PC-9 (cell line): ENCODE results near the gene TNFRSF1B. TPM values are rescaled to one million over a fixed set of nuclear protein-coding genes. Genes with fewer than 3 reads are reported as not detected.

Experiments used
- BruUV-seq: library from RNA; stranded (reverse); fragments of 400-500 nt; replicated peaks from 2 replicates; lab custom pipeline; 2021; lab: Mats Ljungman, UMichigan
- CTCF ChIA-PET: fragments of 300-600 bp; sonication (Branson Sonifier 250); formaldehyde crosslinking; loops from one replicate; lab custom pipeline; 2022; ENCODE audit warnings: antibody characterized with exemption; lab: Charles Lee
- POLR2A ChIA-PET: fragments of 300-600 bp; sonication (Branson Sonifier 250); formaldehyde crosslinking; loops from one replicate; lab custom pipeline; 2022; ENCODE audit warnings: antibody characterized with exemption; ENCODE audit not compliant: unreplicated experiment; lab: Charles Lee
- DNase-seq, 2 experiments: peaks; one replicate each; pipeline versions ENCODE4 v3.0.0 to v3.0.0-alpha.2; 2015 to 2022; ENCODE audit warnings: mixed read lengths in 1 of 2
- H2AFZ ChIP-seq: fragments of 200-600 bp; sonication (generic); 2 replicates; pipeline ENCODE4 v1.8.1; 2017; ENCODE audit warnings: antibody characterized with exemption
- H3F3A ChIP-seq: fragments of 200-600 bp; sonication (generic); 2 replicates; pipeline ENCODE4 v1.8.1; 2017; ENCODE audit warnings: antibody characterized with exemption, mild to moderate bottlenecking, low read depth; ENCODE audit not compliant: insufficient read depth
- H3K27ac ChIP-seq: fragments of 200-600 bp; sonication (generic); 2 replicates; pipeline ENCODE4 v1.6.1; 2016; ENCODE audit warnings: mixed run types
- H3K27me3 ChIP-seq: fragments of 200-600 bp; sonication (generic); 2 replicates; pipeline ENCODE4 v1.6.1; 2016; ENCODE audit warnings: low read depth, mixed run types; ENCODE audit not compliant: insufficient read depth
- H3K36me3 ChIP-seq: fragments of 200-600 bp; sonication (generic); 2 replicates; pipeline ENCODE4 v1.6.1; 2016; ENCODE audit warnings: low read depth, mixed run types
- H3K4me1 ChIP-seq: fragments of 200-600 bp; sonication (generic); replicated peaks from 2 replicates; pipeline ENCODE4 v1.6.1; 2016; ENCODE audit warnings: mixed run types; ENCODE audit not compliant: insufficient read depth
- H3K4me2 ChIP-seq: fragments of 200-600 bp; sonication (generic); 2 replicates; pipeline ENCODE4 v1.6.1; 2017; ENCODE audit warnings: mixed run types
- H3K4me3 ChIP-seq: fragments of 200-600 bp; sonication (generic); 2 replicates; pipeline ENCODE4 v1.6.1; 2016; ENCODE audit warnings: mixed run types
- H3K79me2 ChIP-seq: fragments of 200-600 bp; sonication (generic); 2 replicates; pipeline ENCODE4 v1.6.1; 2017; ENCODE audit warnings: low read depth, mixed run types
- H3K9me2 ChIP-seq: fragments of 200-600 bp; sonication (generic); 2 replicates; pipeline ENCODE4 v1.8.1; 2017; ENCODE audit warnings: mild to moderate bottlenecking; ENCODE audit not compliant: insufficient read depth
- H3K9me3 ChIP-seq: fragments of 200-600 bp; sonication (generic); 2 replicates; pipeline ENCODE4 v1.8.1; 2016; ENCODE audit warnings: low read depth; ENCODE audit not compliant: insufficient read depth
- H4K20me1 ChIP-seq: fragments of 200-600 bp; sonication (generic); 2 replicates; pipeline ENCODE4 v1.8.1; 2017; ENCODE audit not compliant: insufficient read depth
- CTCF ChIP-seq: fragments of 200-600 bp; sonication (generic); conservative IDR thresholded peaks from 2 replicates; pipeline ENCODE4 v1.6.1; 2017; ENCODE audit warnings: mixed run types, antibody characterized with exemption, mild to moderate bottlenecking, moderate library complexity
- EZH2 ChIP-seq: fragments of 200-600 bp; sonication (generic); IDR thresholded peaks from 2 replicates; pipeline ENCODE4 v1.8.0; 2017; ENCODE audit warnings: antibody characterized with exemption, low read depth
- intact Hi-C: fragments of 100-400 bp; cut with micrococcal nuclease; formaldehyde crosslinking; loops from one replicate; pipeline ENCODE4 v1.10.0; 2022; ENCODE audit not compliant: unreplicated experiment
- total RNA-seq: library from RNA; stranded (reverse); gene quantifications from 2 replicates; pipeline ENCODE4 v1.2.3, GENCODE V29; 2021

TNFRSF1B gene
- total RNA-seq, 1 experiment from 2014 or later = 2.7 TPM

DNA sequence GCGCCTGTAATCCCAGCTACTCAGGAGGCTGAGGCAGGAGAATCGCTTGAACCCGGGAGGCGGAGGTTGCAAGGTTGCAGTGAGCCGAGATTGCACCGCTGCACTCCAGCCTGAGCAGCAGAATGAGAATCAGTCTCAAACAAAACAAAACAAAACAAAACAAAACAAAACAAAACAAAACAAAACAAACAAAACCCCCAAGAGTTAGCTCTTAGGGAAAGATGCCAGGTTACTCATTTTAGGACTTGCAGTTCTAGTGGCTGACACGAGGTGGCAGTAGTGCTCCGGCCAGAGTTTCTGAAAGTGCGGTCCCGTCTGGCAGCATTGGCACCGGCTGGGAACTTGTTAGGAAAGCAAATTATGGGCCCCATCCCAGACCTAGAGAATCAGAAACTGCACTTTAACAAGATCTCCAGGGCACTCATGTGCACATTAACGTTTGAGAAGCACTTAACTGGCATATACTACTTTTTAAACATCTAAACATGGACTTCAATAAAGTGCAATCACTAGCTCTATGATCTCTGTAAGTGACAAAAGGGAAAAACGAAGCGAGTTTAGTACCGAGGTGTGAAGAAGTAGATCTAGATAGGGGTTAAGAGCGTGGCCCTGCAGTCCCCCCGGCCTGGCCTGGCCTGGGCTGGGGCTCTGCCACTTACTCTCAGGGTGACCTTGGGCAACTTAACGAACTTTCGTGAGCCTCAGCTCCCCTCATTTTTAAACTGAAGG lies 41.9 kb upstream of the TNFRSF1B start:
- Histone ChIP-seq H3K9me2 (no peaks in the 10 kb centered on the region), H3K27ac (no peak overlapping the region), H3K36me3 (no peaks in the 10 kb centered on the region), H3K79me2 (no peaks in the 10 kb centered on the region), H3F3A (no peaks in the 10 kb centered on the region), H4K20me1 (no peaks in the 10 kb centered on the region), H2AFZ (no peak overlapping the region), H3K4me3 (no peak overlapping the region), H3K4me2 (no peak overlapping the region), H3K4me1 (no peaks in the 10 kb centered on the region), H3K27me3 (no peaks in the 10 kb centered on the region), H3K9me3 (no peaks in the 10 kb centered on the region)
- peak in 1 of 2 experiments; percentile 66 for DNase-seq
- CTCF ChIA-PET = interaction anchor here (0.7 to 1.2 kb wide), 3 partner anchors 45 to 58 kb away, joined by 5 read pairs; no protein-coding TSS in a partner anchor
- TF ChIP-seq CTCF (peak; percentile 87), EZH2 (no peak)
- intact Hi-C loops = loop anchor here (1.0 to 2.0 kb wide), 2 partner anchors 84 to 534 kb away; no protein-coding TSS in a partner anchor
- POLR2A ChIA-PET = no interaction called here
- no TSS peak for BruUV-seq

DNA sequence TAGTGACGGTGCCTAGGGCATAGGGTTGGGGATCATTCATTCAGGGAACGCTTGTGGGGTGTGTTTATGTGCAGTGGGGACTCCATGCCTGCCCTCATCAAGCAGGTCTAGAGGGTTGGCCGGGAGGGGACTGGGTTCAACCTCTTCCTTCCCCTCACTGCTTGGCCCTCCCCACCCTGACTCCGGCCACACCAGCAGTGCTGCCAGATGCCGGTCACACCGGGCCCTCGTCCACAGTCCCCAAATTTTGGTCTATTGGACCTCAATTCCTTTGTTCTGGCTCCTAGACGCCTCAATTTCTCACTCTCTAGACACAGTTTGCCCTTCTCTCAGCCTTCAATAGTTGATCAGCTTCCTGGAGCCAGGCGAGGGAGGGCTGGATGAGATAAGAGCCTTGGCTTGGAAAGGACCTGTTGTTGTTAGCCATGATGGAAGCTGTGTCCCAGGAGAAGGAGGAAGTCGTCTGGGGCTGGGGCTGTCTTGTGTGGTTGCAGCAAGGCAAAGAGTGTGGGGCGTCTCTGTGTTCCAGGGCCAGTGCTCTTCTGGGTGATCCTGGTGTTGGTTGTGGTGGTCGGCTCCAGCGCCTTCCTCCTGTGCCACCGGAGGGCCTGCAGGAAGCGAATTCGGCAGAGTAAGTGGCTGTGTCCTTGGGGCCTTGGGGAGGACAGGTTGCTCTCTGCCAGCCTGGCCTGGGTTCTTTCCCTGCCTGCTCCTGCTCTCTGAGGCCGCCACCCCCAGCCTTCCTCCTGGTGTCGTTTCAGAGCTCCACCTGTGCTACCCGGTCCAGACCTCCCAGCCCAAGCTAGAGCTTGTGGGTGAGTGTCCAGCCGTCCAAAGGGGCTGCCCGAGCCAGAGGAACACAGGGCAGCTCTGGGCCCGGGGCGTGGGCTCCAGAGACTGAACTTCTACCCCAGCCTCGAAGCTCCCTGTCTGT lies 41.1 kb upstream of the TNFRSF1B start:
- TF ChIP-seq EZH2 = no peak
- TF ChIP-seq CTCF = no peak
- ChIA-PET CTCF (interaction anchor here (0.6 to 1.1 kb wide), 2 partner anchors 16 to 44 kb away, joined by 5 read pairs; no protein-coding TSS in a partner anchor), POLR2A (no interaction called here)
- H3K9me2 ChIP-seq = no peaks in the 10 kb centered on the region
- no peaks in the 10 kb centered on the region for H3K9me3 ChIP-seq
- no peak overlapping the region for H2AFZ ChIP-seq
- H3K27me3 ChIP-seq = no peaks in the 10 kb centered on the region
- H3F3A ChIP-seq = no peaks in the 10 kb centered on the region
- BruUV-seq = no TSS peak
- no peaks in the 10 kb centered on the region for H3K79me2 ChIP-seq
- H3K4me2 ChIP-seq = no peak overlapping the region
- DNase-seq = no peak
- H4K20me1 ChIP-seq = no peaks in the 10 kb centered on the region
- H3K4me3 ChIP-seq = no peak overlapping the region
- no peaks in the 10 kb centered on the region for H3K4me1 ChIP-seq
- intact Hi-C loops = loop anchor here (1.0 to 2.0 kb wide), 2 partner anchors 84 to 533 kb away; no protein-coding TSS in a partner anchor
- no peaks in the 10 kb centered on the region for H3K36me3 ChIP-seq
- H3K27ac ChIP-seq = no peak overlapping the region

DNA sequence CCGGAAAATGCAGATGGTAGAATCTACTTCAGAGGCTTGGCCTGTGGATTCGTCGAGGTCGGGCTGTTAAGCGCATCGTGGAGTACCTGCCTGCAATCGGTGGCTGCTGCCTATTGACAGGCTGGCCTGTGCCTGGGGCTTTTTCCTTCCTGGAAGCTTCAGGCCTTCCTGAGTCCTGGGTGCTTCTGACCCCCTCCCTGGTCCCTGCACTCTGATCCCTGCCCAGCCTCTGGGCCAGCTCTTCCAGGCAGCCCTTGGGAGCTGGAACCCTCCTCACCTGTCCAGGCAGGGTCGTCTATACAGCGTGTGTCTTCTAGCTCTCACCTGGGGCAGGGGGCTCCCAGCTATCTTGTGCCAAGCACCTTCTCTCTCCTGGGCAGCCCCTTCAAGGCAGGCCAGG lies 40.0 kb upstream of the TNFRSF1B start:
- peaks cover 6% of the 10 kb centered on the region for H3K4me1 ChIP-seq
- no peak overlapping the region for H3K4me2 ChIP-seq
- DNase-seq = no peak
- H3K79me2 ChIP-seq = no peaks in the 10 kb centered on the region
- H3K27me3 ChIP-seq = no peaks in the 10 kb centered on the region
- H4K20me1 ChIP-seq = no peaks in the 10 kb centered on the region
- POLR2A ChIA-PET = no interaction called here
- H3K36me3 ChIP-seq = no peaks in the 10 kb centered on the region
- intact Hi-C loops = no loop called here
- peaks cover 7% of the 10 kb centered on the region for H3F3A ChIP-seq
- TF ChIP-seq EZH2 (no peak), CTCF (no peak)
- no peak overlapping the region for H3K27ac ChIP-seq
- no peak overlapping the region for H3K4me3 ChIP-seq
- BruUV-seq = no TSS peak
- H3K9me2 ChIP-seq = no peaks in the 10 kb centered on the region
- no peaks in the 10 kb centered on the region for H3K9me3 ChIP-seq
- CTCF ChIA-PET = no interaction called here
- no peak overlapping the region for H2AFZ ChIP-seq
